SKM-1 treated with dmso at 0.1 percent for 144 hours (cell line): ENCODE results near the gene FZD8.

Experiments used
- DNase-seq: peaks from one replicate; lab custom pipeline; 2025; ENCODE audit not compliant: unreplicated experiment; lab: John Stamatoyannopoulos, UW

FZD8 gene

GRCh38 chr10:35640951-35641675 is 983 bp downstream of the FZD8 start:
- peak; percentile 19 for DNase-seq

- DNase-seq = peak; percentile 11
These were observed 1.6 kb downstream of the FZD8 start for GRCh38 chr10:35640474-35640873.

- no peak for DNase-seq
These were observed 2.2 kb downstream of the FZD8 start for GRCh38 chr10:35639728-35640401.

- no peak for DNase-seq
These were observed 2.9 kb downstream of the FZD8 start for GRCh38 chr10:35639021-35639727.

GRCh38 chr10:35638101-35638500 is 4.0 kb downstream of the FZD8 start:
- no peak for DNase-seq

GRCh38 chr10:35637462-35637861 is 4.6 kb downstream of the FZD8 start:
- no peak for DNase-seq

- no peak for DNase-seq
These were observed 5.1 kb downstream of the FZD8 start for GRCh38 chr10:35636956-35637355.

- peak; percentile 29 for DNase-seq
These were observed 6.5 kb downstream of the FZD8 start for GRCh38 chr10:35635576-35635975.

- DNase-seq = no peak
These were observed 8.8 kb downstream of the FZD8 start for GRCh38 chr10:35633006-35633980.

- DNase-seq = no peak
These were observed 10.1 kb downstream of the FZD8 start for GRCh38 chr10:35632027-35632426.

GRCh38 chr10:35631404-35631803 is 10.7 kb downstream of the FZD8 start:
- no peak for DNase-seq

- no peak for DNase-seq
These were observed 15.1 kb downstream of the FZD8 start for GRCh38 chr10:35626971-35627507.

GRCh38 chr10:35614312-35614711 is 27.8 kb downstream of the FZD8 start:
- DNase-seq = no peak

GRCh38 chr10:35613597-35614226 is 28.4 kb downstream of the FZD8 start:
- no peak for DNase-seq

- DNase-seq = no peak
These were observed 29.0 kb downstream of the FZD8 start for GRCh38 chr10:35613107-35613440.

GRCh38 chr10:35612385-35613106 is 29.6 kb downstream of the FZD8 start:
- no peak for DNase-seq

- no peak for DNase-seq
These were observed 30.3 kb downstream of the FZD8 start for GRCh38 chr10:35611750-35612149.

- DNase-seq = no peak
These were observed 33.8 kb downstream of the FZD8 start for GRCh38 chr10:35608328-35608672.

GRCh38 chr10:35607475-35608327 is 34.4 kb downstream of the FZD8 start:
- DNase-seq = no peak
